ENCODE measurements around the gene WSCD1.

Gene WSCD1

GRCh38 chr17:6165806-6166205 is 95.6 kb downstream of the WSCD1 start:
- no peak for TF ChIP-seq CTCF (IDR thresholded peaks at IDR 0.05; ENCODE audit: insufficient read depth, low read depth, low read length, missing control alignments)
- no peak overlapping the region for H3K4me3 ChIP-seq (ENCODE audit: low read length)
- no peak for DNase-seq (ENCODE audit: low read depth)

- DNase-seq (ENCODE audit: low read depth) = no peak
- no peak for TF ChIP-seq CTCF (IDR thresholded peaks at IDR 0.05; ENCODE audit: insufficient read depth, low read depth, low read length, missing control alignments)
- H3K4me3 ChIP-seq (ENCODE audit: low read length) = no peak overlapping the region
Observed at GRCh38 chr17:6166492-6167179, 96.5 kb downstream of the WSCD1 start.

GRCh38 chr17:6168296-6168695 is 98.1 kb downstream of the WSCD1 start:
- no peak overlapping the region for H3K4me3 ChIP-seq (ENCODE audit: low read length)
- DNase-seq (ENCODE audit: low read depth) = no peak
- TF ChIP-seq CTCF (IDR thresholded peaks at IDR 0.05; ENCODE audit: insufficient read depth, low read depth, low read length, missing control alignments) = no peak

- no peak for DNase-seq (ENCODE audit: low read depth)
- no peak overlapping the region for H3K4me3 ChIP-seq (ENCODE audit: low read length)
- no peak for TF ChIP-seq CTCF (IDR thresholded peaks at IDR 0.05; ENCODE audit: insufficient read depth, low read depth, low read length, missing control alignments)
Observed at GRCh38 chr17:6170349-6170748, 100.2 kb downstream of the WSCD1 start.

- no peak overlapping the region for H3K4me3 ChIP-seq (ENCODE audit: low read length)
- TF ChIP-seq CTCF (IDR thresholded peaks at IDR 0.05; ENCODE audit: insufficient read depth, low read depth, low read length, missing control alignments) = no peak
- no peak for DNase-seq (ENCODE audit: low read depth)
Observed at GRCh38 chr17:6172642-6173330, 102.6 kb downstream of the WSCD1 start.

GRCh38 chr17:6173653-6174052 is 103.5 kb downstream of the WSCD1 start:
- TF ChIP-seq CTCF (IDR thresholded peaks at IDR 0.05; ENCODE audit: insufficient read depth, low read depth, low read length, missing control alignments) = no peak
- DNase-seq (ENCODE audit: low read depth) = no peak
- no peak overlapping the region for H3K4me3 ChIP-seq (ENCODE audit: low read length)
